NCI-H82 treated with DMSO at 0.1 percent for 48 hours (cell line): ENCODE data around the gene TSPAN15.

Experiments
- DNase-seq: peaks from one replicate; lab custom pipeline; 2025; ENCODE audit not compliant: unreplicated experiment; lab: John Stamatoyannopoulos, UW

The TSPAN15 gene

DNA sequence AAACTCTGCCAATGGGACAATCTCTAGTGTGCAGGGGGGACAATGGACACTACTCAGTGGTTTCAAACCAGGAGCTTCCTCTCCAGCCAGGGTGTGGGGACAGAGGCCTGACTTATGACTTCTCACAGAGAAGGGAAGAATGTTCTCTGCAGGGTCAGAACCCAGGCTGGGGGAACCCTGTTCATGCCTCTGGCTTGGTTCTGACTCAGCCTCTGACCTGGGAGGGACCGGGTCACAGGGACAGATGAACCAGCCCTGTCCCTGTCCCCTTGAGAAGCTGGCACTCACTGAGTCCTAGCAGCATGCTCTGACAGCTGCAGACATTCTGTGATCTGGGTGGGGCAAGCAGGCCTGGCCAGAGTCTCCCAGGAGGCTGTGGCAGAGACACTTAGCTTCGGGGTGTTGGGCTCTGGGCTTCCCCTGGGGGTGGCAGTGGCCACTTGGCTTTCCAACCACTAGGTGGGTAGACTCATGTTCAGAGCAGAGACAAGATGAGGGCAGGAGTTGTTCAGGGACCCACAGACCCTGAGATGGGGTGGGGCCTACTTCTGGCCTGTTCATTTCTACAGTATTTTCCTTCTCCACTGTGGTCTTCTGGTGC, 13.6 kb downstream of the TSPAN15 start:
- no peak for DNase-seq

DNA sequence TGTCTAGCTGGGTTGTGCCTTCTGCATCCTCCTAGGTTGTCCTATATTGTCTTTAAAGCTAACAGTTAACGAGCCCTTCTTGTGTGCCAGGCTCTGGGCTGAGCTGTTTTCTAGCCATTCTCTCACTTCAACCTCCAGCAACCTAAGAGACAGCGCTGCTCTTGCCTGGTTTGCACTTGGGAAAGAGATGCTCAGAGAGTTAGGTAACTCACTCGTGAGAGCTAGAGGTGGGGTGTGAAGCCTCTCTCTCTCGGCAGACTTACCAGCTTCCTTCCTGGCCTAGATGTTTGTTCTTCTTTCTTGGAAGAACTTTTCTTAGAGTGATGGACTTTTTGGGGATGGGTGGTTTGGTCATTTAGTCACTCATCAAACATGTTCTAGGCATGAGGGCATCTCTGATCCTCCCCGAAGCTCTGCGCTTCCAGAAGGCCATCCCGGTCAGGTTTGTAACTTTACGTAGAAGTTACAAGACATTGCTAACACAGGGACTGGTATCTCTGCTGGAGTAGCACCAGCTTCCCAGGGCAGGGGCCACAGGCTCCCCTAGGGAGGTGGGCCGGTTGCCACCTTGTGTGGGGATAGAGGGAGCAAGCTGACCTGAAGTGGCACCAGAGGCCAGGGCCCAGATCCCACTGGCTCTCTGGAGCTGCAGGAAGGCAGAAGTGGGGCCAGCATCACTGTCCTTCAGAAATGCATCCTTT, 14.3 kb downstream of the TSPAN15 start:
- DNase-seq: no peak

DNA sequence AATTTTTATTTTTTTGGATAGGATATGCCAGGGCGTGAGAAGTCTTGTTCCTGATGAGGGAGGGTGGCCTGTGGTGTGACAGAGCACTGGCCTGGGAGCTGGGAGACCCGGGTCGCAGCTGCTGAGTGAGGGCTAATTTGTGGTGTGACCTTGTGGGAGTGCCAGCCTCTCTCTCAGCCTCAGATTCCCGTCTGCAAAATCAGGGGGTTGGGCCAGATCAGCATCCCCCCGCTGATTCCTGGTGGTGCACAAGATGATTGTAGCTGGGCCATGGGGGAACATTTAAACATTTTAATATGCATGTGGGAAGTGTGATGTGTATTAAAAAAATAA, 14.9 kb downstream of the TSPAN15 start:
- DNase-seq: no peak

DNA sequence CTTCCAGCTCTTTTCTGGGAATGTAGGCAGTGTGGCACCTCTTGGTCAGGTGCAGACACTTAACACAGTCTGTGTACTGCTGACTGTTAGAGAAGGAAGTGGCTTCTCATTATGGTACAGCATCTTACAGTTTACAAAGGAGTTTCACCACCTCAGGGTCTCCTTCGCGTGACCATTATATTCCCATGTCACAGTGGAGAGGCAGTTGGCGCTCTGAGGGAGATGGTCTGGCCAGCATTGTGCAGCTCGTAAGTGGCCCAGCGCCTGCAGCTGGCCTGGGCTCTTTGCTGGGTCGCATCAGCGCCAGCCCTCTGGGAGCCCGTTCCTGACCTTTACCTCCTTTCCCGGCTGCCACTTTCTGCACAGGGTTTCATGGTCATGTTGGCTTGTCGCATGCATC, 15.4 kb downstream of the TSPAN15 start:
- no peak for DNase-seq

DNA sequence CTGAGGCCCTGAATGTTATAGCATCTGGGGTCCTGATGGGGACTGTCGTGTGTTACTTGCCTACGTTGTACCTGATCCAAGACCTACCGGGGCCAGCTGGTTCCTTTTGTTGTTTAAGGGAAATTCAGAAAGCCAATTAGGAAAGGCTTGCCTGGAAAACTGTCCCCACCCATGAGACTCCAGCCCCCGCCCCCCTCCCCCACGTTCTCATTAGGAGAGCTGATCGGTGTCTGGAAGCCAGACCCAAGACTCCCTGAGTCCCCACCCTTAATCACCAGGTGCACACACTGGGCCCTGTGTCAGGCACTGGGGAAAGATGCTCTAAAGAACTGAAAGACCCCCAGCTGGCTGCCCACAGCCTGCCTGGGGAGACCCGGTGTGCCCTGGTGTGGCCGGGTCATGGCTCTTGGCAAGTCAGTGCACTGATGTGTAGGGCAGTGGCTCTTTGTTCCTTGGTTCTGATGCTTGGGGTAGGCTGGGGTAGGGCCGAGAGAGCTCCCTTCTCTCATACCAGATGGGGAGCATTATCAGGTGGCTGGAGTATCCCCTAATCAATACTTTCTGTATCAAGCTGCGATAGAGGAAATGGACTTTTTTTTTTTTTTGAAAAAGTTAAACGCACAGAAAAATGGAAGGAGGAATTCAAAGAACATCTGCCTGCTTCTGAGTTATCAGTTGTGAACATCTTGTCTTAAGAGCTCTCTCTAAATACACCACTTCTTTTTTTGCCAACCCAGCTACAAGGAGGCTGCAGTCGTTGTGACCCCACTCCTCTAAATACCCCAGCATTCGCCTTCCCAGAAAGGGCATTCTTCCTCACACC, 16.9 kb downstream of the TSPAN15 start:
- peak; percentile 31 for DNase-seq

DNA sequence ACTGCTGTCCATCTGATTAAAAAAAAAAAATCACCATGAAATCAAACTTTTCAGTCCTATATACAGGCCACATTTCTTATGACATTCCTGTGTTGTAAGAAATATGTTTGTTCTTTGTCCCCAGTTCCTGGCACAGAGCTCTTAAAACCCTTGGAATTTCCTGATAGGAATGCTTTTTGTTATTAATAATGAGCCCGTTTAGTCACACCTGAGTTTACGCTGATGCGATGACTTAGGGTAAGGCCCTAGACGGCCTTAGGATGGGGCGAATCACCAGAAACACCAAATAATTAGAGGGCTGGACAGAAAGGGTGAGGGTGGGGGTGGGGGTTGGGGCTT, 17.5 kb downstream of the TSPAN15 start:
- DNase-seq: no peak

DNA sequence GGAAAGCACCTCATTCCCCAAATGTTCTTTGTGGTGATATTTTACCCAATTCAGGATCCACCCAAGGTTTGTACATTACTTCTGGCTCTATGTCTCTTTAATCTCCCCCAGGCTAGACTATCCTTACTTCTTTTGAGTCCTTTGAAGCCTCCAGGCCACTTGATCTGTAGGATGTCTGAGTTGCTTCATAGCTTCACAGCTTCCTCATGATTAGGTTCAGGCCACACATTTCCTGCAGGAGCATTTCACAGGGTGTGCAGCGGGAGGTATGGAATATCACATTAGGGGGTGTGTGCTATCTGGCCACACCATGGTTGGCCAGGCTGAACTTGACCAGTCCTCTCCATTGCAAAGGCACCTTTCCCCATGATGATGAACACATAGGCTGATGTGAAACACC, 18.7 kb downstream of the TSPAN15 start:
- no peak for DNase-seq

DNA sequence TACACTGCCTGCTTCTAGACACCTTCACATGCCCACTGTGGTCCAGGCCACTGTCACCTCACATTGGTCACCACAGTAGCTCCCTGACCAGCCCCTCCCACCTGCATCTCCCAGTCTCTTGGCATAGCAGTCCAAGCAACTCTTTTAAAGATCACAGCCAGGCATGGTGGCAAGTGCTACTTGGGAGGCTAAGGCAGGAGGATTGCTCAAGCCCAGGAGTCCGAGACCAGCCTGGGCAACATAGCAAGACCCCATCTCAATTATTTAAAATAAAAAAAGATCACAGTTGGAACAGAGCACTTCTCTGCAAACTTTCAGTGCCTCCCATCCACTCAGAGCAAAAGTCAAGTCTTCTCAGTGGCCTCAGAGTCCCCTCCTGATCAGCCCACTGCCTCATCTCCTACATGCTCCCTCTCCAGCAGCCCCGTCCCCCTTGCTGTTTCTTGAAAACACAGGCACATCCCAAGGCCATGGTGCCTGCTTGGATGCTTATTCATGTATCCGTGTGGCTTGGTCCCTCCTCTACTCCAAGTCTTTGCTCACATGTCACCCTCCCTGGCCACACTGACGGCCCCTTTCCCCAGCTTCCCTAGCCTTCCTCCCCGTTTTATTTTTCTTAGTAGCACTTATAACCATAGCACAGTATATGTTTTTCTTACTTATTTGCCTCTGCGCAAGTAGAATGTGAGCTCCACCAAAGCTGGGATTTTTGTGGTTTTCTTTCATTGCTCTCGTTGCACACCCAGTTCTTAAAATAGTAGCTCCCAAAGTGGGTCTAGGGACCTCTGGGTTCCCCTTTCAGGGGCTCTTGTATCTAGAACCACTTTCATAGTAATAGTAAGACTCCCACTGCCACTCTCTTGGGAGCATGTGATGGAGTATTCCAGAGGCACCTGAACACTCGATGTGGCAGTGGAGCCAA, 19.5 kb downstream of the TSPAN15 start:
- no peak for DNase-seq

DNA sequence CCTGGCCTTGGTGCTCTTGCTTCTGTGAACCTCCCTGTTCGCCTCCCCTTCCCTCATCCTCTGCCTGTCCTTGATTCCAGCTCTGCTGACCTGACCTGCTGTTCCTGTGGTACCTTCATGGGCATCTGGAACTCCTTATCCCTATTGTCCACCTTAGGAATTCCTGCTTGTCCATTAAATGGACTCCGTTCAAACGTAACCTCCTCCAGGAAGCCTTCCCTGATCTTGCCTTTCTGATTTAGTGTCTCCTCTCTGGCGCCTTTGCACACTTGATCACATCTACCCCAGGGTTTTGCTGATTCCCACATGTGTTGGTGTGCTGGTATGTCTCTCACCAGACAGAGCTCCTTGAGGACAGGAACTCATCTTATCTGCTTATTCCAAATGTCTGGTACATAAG, 20.9 kb downstream of the TSPAN15 start:
- DNase-seq: no peak

DNA sequence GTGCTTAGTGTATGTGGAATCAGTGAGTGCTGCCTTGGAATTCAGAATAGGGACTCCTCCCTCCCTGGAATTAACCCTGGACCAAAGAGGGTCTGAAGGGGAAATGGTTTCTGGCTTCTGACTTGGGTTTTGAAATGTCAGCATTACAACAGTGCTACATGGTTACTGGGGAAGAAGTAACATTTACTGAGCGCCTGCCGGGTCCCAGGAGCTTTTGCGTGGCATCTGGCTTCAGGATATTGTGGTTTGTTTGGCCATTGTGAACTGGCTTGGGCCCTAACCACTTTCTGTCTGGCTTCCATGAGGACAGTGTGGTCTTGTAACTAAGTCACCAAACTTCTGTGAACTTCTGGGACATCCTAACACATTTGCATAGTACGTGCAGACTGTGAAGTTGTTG, 21.3 kb downstream of the TSPAN15 start:
- no peak for DNase-seq

DNA sequence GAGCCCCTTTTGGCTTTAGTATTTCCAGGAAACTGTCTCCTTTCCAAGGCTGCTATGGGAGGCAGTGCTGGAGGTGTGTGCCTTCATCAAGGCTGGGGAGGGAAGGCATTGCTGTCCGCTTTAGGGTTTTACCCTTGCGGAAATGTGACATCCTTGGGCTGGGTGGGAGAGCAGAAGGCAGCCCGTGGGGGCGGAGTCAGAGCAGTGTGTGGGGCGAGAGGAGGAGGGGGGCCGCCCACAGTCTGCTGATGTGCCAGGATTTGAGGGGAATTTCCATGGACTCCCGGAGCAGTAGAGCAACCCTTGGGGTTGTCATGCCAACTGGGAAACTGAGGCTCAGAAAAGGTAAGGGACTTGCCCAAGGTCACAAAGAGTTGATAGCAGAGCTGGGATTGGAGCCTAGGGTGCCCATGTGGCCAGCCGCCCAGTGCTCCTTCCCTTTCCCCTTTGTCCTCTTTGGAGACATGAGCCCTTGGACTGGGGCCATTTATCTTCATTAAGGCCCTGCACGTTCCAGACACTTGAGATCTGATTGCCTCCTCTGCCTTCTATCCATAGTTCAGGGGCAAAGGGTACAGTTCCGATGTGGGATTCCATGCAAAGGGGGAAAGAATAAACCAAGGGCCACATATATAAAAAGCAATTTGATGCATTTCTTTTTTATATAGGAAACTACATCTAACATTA, 22.2 kb downstream of the TSPAN15 start:
- DNase-seq: no peak

DNA sequence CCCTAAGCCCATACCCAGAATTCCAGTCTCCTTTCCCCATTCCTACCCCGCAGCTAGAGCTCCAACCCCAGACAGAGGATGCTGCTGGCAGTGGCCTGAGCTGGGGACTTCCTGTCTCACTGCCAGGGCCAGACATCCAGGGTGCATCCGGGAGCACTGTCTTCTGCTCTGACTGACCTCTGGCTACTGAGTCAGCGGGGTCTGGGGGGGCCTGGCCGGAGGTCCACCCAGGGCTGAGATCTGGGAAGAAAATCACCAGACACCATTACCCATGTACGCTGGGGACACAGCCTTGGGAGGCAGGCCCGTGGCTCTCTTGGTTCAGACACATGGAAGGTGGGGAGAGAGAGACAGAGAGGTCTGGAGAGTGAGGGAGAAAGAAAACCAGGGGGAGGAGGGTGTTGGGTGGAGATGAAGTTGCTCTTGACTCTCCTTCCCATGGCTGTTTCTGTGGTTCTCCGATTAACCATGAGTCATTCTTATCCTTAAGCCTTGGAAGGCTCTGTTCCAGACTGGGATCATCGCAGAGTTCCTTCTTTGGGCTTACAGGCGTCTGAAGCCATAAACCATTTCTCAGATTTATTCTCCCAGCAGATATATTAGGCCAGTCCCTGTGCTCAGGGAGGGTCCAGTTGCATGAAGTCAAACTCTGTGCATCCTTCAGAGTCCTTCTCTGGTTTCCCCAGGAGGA, 23.6 kb downstream of the TSPAN15 start:
- no peak for DNase-seq

DNA sequence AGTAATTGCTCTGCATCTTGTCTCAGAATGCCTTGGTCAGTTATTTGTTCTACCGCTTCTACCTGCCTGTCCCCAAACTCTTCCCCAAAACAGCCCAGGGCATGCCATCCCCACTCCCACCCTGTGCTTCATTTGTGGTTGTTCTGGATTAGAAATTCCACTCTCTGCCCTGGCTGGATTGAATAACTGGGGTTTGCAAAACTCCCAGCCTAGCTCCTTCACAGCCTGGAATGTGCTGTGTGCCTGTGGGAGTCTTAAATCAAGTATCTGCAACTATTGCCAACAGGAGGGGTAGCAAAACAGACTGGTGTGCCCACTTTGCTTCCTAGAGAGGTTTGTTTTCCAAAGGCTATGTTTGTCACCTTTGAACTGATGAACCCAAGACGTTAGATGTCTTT, 24.2 kb downstream of the TSPAN15 start:
- DNase-seq: no peak

DNA sequence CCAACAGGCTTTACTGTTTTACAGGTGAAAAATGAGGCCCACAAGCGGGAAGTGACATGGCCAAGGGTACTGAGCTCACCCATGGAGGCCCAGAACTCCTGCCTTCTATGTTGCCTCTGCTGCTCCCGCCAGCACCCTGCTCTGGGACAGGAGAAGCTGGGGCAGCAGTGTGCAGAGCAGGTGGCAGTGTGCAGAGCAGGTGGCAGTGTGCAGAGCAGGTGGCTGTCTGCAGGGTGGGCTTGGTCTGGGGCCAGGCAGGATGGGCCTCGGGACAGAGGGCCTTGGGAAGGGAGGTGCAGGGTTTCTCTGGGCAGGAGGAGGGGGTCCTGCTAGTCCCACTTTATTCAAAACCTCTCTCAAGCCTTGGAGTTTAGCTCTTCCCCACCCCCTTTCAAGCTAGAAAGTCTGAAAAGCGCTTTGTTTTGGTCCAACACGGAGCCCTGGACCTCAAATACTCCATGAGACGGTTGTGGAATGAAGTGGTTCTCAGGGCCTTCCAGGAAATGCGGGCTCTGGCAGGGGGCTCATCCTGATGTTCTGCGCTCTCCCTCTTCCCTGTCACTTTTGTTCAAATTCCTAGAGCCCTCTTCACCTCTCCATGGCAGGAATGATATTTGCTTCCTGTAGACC, 26.8 kb downstream of the TSPAN15 start:
- DNase-seq: no peak

DNA sequence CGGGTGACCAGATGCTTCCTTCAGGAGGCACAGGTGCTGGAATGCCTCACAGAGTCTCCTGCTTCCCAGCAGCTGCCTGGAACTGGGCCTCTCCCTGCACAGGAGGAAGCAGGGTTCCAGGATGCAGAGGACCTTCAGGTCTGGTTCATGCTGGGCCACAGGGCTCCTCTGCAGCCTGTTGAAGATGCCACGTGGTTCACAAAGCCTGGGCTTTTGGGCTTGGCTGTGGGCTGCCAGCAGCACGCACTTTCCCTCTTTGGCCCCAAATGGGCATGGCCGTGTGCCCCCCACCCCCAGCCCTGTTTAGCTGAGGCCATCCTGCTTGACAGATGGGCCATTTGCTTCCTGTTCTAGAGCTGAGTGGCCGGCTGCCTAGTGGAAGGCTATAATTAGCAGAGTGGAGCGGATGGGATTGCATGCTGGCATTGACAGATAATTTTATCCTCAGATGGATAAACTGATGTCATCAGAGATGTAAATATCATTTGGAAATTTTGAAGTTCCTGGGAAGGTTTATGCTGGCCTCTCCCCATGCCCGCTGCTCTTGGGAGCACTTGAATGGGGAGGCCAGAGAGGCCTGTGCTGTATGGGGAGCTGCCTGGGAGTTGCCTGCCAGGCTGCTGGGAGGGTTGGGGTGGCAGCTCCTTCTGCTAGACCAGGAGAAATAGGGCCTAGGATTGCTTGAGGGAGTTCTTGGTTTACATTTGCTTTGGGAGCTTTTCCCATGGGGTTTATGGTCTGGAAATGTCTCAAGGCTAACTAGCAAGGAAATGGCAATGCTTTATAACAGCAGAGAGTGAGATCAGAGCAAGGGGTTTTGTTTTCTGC, 28.2 kb downstream of the TSPAN15 start:
- DNase-seq: no peak

DNA sequence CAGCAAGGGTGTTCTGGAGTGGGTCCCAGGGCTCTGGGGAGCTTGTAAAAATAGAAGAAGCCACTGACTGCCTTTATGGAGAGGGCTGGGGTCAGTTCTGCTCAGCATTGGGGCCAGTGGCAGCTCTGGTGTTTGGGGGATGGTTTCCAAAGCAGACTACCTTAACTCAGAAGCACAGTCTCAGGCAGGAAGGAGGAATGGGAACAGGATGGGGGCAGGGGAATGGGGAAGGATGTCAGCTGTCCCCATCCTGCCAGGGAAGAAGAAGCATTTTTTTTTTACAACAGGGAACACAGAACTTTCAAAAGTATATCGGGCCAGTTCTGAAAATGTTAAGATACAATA, 28.8 kb downstream of the TSPAN15 start:
- DNase-seq: no peak

DNA sequence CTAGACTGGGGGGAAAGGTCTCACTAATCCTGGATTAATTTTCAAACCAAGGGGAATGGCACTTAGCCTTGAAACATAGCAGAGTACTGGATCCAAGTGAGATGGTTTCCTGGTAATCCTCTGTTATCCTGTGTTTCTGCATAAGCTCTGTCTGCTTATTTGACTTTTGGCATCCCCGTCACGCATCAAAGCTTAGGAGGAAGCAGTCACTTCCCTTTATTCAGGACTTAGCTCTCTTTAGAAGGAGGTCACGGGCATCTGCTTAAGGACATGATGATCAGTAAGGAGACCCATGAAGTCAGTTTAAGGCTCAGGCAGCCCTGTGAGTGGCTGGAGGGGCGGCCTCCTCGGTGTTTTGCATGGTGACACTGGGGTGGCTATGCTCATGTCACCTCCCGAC, 30.0 kb downstream of the TSPAN15 start:
- peak; percentile 69 for DNase-seq

DNA sequence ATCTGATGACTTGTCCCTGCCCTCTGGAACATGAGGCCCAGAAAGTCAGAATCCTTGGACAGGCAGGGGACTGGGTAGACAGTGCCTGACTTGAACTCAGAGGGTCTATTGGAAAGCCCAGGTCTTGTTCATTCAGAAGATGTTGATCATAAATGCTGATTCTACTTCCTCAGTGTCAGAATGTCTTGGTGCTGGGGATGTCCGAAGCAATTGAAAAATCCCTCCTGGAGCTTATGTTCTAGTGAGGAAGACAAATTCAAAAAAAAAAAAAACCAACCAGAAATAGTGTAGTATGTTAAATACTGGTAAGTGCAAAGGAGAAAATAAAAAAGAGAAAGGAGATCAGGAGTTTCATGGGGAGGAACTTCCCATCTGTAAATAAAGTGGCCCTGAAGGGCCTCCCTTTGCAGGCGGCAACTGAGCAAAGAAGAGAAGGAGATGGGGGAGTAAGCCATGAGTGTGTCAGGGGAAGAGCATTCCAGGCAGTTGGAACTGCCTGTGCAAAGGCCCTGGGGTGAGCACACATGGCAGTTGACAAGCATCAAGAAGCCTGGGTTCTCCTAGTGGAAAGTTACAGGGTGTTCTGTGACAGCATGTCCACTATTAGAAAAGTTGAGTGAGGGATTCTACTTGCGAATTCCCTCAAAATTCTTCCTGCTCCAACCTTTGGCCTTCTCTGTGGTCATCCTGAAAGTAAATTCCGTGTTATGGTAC, 30.7 kb downstream of the TSPAN15 start:
- DNase-seq: no peak
